Esophagus muscularis mucosa (tissue), 4 donors: ENCODE measurements around the gene CD36. TPM values are rescaled to one million over a fixed set of nuclear protein-coding genes. Genes with fewer than 3 reads are reported as not detected.
A peak's percentile ranks its signal among the peaks of the same experiment; 100 is the strongest.

Source experiments
- DNase-seq: peaks from one replicate; pipeline ENCODE4 v3.0.0-alpha.2; 2017; ENCODE audit errors: extremely low spot score
- H3K27ac ChIP-seq, 4 donors: fragments of 200-600 bp; sonication (generic); replicated peaks in 1 of 4; 1 replicate in 3 of 4; 2 replicates in 1 of 4; pipeline ENCODE4 v1.5.1; 2016 to 2019; ENCODE audit warnings: mild to moderate bottlenecking in 1 of 4
- H3K27me3 ChIP-seq, 4 donors: fragments of 200-600 bp; sonication (generic); one replicate each; pipeline versions ENCODE4 v1.5.1 to v1.6.0; 2016 to 2019
- H3K36me3 ChIP-seq, 4 donors: fragments of 200-600 bp; sonication (generic); one replicate each; pipeline ENCODE4 v1.5.1; 2016 to 2019
- H3K4me1 ChIP-seq, 4 donors: fragments of 200-600 bp; sonication (generic); one replicate each; pipeline ENCODE4 v1.5.1; 2016 to 2019
- H3K4me3 ChIP-seq, 4 donors: fragments of 200-600 bp; sonication (generic); 1 replicate in 2 of 4; 2 replicates in 2 of 4; pipeline ENCODE4 v1.5.1; 2016 to 2019; ENCODE audit warnings: mild to moderate bottlenecking in 4 of 4, moderate library complexity in 1 of 4
- H3K9me3 ChIP-seq, 4 donors: fragments of 200-600 bp; sonication (generic); 1 replicate in 3 of 4; 2 replicates in 1 of 4; pipeline ENCODE4 v1.5.1; 2016 to 2019
- CTCF ChIP-seq, 3 experiments: fragments of 200-600 bp in 2 of 3; fragments of 450-650 bp in 1 of 3; sonication (generic) in 2 of 3; IDR thresholded peaks; one replicate each; pipeline ENCODE4 v1.5.1; 2017 to 2019; ENCODE audit warnings: antibody characterized with exemption in 3 of 3, mild to moderate bottlenecking in 2 of 3, moderate library complexity in 1 of 3
- EP300 ChIP-seq: sonication (generic); formaldehyde crosslinking; IDR thresholded peaks from one replicate; pipeline ENCODE4 v1.6.1; 2017; ENCODE audit warnings: antibody characterized with exemption
- POLR2A ChIP-seq: fragments of 450-650 bp; IDR thresholded peaks from one replicate; pipeline ENCODE4 v1.6.1; 2017; ENCODE audit warnings: antibody characterized with exemption, moderate library complexity, mild to moderate bottlenecking, low read depth
- POLR2AphosphoS5 ChIP-seq, 2 donors: sonication (generic); formaldehyde crosslinking; IDR thresholded peaks; one replicate each; pipeline ENCODE4 v1.6.1; 2017; ENCODE audit warnings: antibody characterized with exemption in 2 of 2
- WGBS: methylation state at CpG from one replicate; pipeline ENCODE4 v1.1.5; 2018; 5-methylcytosine and 5-hydroxymethylcytosine counted together
- intact Hi-C: fragments of 100-400 bp; cut with DNase I; formaldehyde crosslinking; loops from one replicate; pipeline ENCODE4 v1.15.1; 2023
- total RNA-seq, 4 donors: library from RNA; depleted of rRNA; stranded (reverse); fragments of >200 nt; gene quantifications; one replicate each; pipeline versions ENCODE4 v1.1.0 to v1.2.1, GENCODE V29; 2016

Gene CD36
- total RNA-seq, 4 donors from 2014 or later: 61.0 to 148 (median 87.7) TPM

DNA sequence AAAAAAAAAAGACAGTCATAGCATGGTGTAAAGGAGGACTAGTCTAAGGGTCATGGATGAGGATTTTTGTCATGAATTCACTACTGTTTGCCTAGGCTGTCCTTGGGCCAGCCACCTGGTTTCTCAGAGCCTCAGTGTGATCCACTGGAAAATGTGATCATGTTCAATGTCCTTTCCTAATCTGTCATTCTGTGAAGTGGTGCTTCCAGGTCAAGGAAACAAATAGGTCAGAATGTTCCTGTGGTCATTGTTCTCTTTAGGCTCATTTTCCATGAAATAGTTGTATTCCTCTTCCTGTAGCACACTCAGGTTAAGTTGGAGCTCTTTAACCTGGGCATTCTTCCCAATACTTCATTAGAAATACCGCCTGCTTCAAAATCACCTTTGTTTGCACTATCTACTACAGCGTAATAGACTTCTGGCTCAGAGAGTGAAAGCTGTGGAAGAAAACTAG is 16.5 kb downstream of the CD36 start:
- Histone ChIP-seq H3K36me3 (peaks cover 0 to 96% (median 0%) of the 10 kb centered on the region in 4 donors), H3K27me3 (no peaks in the 10 kb centered on the region), H3K9me3 (no peaks in the 10 kb centered on the region), H3K27ac (no peak overlapping the region), H3K4me1 (peaks cover 0 to 24% (median 0%) of the 10 kb centered on the region in 4 donors), H3K4me3 (no peak overlapping the region)
- WGBS: 66% methylated on average over 2 of the region's 2 CpGs
- DNase-seq: no peak
- intact Hi-C loops: loop anchor here (5.0 kb wide), 1 partner anchor 228 kb away; no protein-coding TSS in a partner anchor
- no peak for TF ChIP-seq EP300
- TF ChIP-seq POLR2AphosphoS5 (IDR thresholded peaks at IDR 0.05): peak in 1 of 2 donors; percentile 6
- no peak for TF ChIP-seq POLR2A
- TF ChIP-seq CTCF (IDR thresholded peaks at IDR 0.05): no peak

- intact Hi-C loops: loop anchor here (5.0 kb wide), 1 partner anchor 229 kb away; no protein-coding TSS in a partner anchor
- H3K9me3 ChIP-seq: no peaks in the 10 kb centered on the region
- no peak for DNase-seq
- TF ChIP-seq CTCF (IDR thresholded peaks at IDR 0.05) (no peak), POLR2AphosphoS5 (IDR thresholded peaks at IDR 0.05) (no peak), POLR2A (no peak), EP300 (no peak)
- H3K27me3 ChIP-seq: no peaks in the 10 kb centered on the region
- H3K36me3 ChIP-seq: peaks cover 0 to 96% (median 0%) of the 10 kb centered on the region in 4 donors
- H3K4me3 ChIP-seq: no peak overlapping the region
- peaks cover 0 to 24% (median 0%) of the 10 kb centered on the region in 4 donors for H3K4me1 ChIP-seq
- H3K27ac ChIP-seq: no peak overlapping the region
- 84% methylated on average over 4 of the region's 4 CpGs for WGBS
Observed at GRCh38 chr7:80656029-80656428, 17.6 kb downstream of the CD36 start.

DNA sequence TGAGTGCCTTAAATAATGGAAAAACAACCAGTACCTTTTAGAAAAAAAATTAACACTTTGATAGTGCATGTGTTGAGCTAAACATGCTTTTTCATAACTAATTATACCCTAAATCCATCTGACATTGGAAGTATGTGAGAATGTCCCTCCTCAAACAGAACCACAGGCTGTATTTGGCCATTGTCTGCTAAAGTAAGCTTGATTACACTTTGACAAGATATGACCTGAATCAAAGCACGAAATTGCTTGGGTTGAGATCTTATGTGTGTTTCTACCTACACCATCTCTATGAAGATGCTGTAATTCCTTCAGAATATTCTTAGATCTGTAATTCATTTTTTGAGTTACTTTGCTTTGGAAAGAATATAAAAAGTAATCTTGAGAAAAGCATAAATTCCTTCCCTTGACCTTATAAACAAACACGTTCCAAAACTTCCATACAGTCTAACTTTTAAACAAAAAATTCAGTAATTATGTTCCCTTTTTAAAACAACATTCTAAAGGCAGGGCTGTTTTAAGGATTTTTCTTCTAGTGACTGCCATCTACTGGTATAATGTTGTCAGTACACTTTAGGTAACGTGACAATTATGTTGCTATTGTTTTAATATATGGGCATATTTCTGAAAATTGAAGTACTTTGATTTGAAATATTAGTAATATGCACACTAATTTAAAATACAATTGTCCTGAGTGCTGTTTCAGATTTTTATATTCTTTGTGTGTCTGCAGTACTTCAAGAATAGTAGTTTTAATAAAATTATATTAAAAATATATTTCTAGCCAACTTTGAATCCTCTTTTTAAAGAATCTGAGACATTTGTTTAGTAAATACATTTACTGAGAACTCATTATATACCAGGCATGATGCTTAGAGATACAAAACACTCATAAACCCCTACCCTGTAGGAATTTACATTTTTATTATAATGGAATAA is 20.9 kb downstream of the CD36 start:
- H3K27me3 ChIP-seq: no peaks in the 10 kb centered on the region
- WGBS: 8% methylated on average over 3 of the region's 3 CpGs
- H3K27ac ChIP-seq: no peak overlapping the region
- peaks cover 0 to 100% (median 0%) of the 10 kb centered on the region in 4 donors for H3K36me3 ChIP-seq
- no peaks in the 10 kb centered on the region for H3K9me3 ChIP-seq
- no peak for DNase-seq
- no peak overlapping the region for H3K4me3 ChIP-seq
- TF ChIP-seq CTCF (IDR thresholded peaks at IDR 0.05): peak; percentile 71 to 82 (median 80)
- TF ChIP-seq POLR2AphosphoS5 (IDR thresholded peaks at IDR 0.05): no peak
- intact Hi-C loops: loop anchor here (5.0 kb wide), 1 partner anchor 232 kb away; no protein-coding TSS in a partner anchor
- peaks cover 0 to 21% (median 0%) of the 10 kb centered on the region in 4 donors for H3K4me1 ChIP-seq

GRCh38 chr7:80660939-80661338 is 22.5 kb downstream of the CD36 start:
- Histone ChIP-seq H3K9me3 (no peaks in the 10 kb centered on the region), H3K36me3 (peaks cover 0 to 100% (median 0%) of the 10 kb centered on the region in 4 donors), H3K27me3 (no peaks in the 10 kb centered on the region), H3K4me1 (peaks cover 0 to 16% (median 0%) of the 10 kb centered on the region in 4 donors), H3K4me3 (no peak overlapping the region), H3K27ac (no peak overlapping the region)
- TF ChIP-seq POLR2AphosphoS5 (IDR thresholded peaks at IDR 0.05): no peak
- TF ChIP-seq CTCF (IDR thresholded peaks at IDR 0.05): no peak
- no peak for TF ChIP-seq POLR2A
- no peak for TF ChIP-seq EP300
- no peak for DNase-seq
- WGBS: 86% methylated on average over 4 of the region's 4 CpGs
- intact Hi-C loops: no loop called here
